ENCODE measurements around the gene C1QTNF5.
A peak's percentile ranks its signal among the peaks of the same experiment; 100 is the strongest.

DNA sequence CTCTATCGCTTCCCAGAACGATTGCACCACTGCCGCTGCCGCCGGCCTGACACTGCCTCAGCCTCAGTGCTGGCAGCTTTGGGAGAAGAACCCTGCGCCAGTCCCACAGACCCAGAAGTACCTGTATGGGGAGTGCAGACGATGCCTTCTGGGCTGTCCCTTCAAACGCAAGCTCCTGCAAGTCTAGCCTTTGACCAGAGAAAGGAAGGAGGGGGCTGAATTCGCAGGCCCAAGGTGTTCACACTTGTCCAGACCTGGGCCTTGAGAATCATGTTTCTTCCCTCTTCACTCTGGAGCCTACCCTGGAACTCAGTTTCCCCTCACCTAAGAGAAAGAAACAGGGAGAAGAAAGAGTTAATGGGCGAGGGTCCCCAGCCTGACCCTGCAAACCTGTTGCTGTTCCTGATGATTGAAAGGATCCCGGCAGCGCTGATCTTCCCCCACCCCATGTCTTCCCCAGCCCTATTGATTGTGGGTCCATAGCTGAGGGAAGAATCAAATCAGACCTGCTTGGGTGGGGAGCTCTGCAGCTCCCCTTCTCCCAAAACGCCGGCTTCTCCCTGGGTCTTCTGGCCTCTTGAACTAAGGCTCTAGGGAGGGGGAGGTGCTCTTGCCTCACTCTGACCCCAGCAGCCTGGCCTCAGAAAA is 23.0 kb downstream of the C1QTNF5 start:
- TF ChIP-seq CTCF (IDR thresholded peaks at IDR 0.05; ENCODE audit: control extremely low read depth in 1 of 3, insufficient read depth in 1 of 3, low read depth in 1 of 3, low read length in 3 of 3) (no peak), NANOG (IDR thresholded peaks at IDR 0.05; ENCODE audit: insufficient read depth, low read depth, low read length, poor library complexity, severe bottlenecking) (no peak), BCL11A (IDR thresholded peaks at IDR 0.05; ENCODE audit: low read depth in 2 of 2, low read length in 2 of 2) (no peak), KDM1A (IDR thresholded peaks at IDR 0.05; ENCODE audit: borderline replicate concordance, low read length) (no peak), CEBPB (IDR thresholded peaks at IDR 0.05; ENCODE audit: low read depth, low read length) (peak; percentile 41; the same call in 1 of the 2 replicates), TAF1 (IDR thresholded peaks at IDR 0.05; ENCODE audit: low read depth, low read length) (no peak), POLR2A (IDR thresholded peaks at IDR 0.05; ENCODE audit: control extremely low read depth in 1 of 2, low read depth in 2 of 2, low read length in 2 of 2) (no peak)
- TF ChIP-seq, protein P1, sequence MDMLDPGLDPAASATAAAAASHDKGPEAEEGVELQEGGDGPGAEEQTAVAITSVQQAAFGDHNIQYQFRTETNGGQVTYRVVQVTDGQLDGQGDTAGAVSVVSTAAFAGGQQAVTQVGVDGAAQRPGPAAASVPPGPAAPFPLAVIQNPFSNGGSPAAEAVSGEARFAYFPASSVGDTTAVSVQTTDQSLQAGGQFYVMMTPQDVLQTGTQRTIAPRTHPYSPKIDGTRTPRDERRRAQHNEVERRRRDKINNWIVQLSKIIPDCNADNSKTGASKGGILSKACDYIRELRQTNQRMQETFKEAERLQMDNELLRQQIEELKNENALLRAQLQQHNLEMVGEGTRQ (IDR thresholded peaks at IDR 0.05; ENCODE audit: low read length) = no peak

Measured in H1 (cell line).